ENCODE measurements around the gene KRTAP4-4. TPM values are rescaled to one million over a fixed set of nuclear protein-coding genes. Genes with fewer than 3 reads are reported as not detected.

Gene KRTAP4-4
- total and polyA plus RNA-seq, 2 of the 8 experiments (the other 6 are each of a cell fraction or from before 2014, with no cell fraction given), result not detected

DNA sequence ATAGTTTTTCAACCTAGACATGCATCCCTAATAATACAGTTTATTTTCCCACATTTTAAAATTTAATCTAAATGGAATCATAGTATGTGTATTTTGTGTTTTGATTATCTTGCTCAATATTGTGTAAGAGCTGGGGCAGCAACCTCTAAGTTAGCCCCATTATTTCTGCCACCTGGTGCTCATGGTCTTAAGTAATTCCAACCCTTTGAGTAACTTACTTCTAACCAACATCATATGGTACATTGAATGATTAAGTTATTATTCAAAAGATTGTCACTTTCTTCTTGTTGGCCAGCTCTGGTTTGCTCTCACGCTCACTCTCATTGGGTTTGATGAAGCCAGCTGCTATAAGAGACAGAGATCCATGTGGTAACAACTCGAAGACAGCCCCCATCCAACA, 11.3 kb upstream of the KRTAP4-4 start:
- Histone ChIP-seq H3K4ac (replicated peaks; ENCODE audit: insufficient read length, low read depth, low read length) (no peak overlapping the region), H3K56ac (replicated peaks; ENCODE audit: insufficient read length, low read depth, low read length) (no peak overlapping the region), H2BK12ac (ENCODE audit: low read depth, low read length) (no peak overlapping the region), H2BK120ac (replicated peaks; ENCODE audit: low read depth, low read length) (no peak overlapping the region), H3K36me3 (ENCODE audit: control insufficient read depth in 2 of 4, insufficient read depth in 4 of 4, low read length in 3 of 4) (no peaks in the 10 kb centered on the region), H3K27ac (ENCODE audit: low read depth, low read length) (no peak overlapping the region), H3K79me1 (ENCODE audit: low read depth, low read length) (no peaks in the 10 kb centered on the region), H3K14ac (ENCODE audit: insufficient read length) (no peak overlapping the region), H4K20me1 (replicated peaks in 1 of 2; ENCODE audit: control insufficient read depth in 1 of 2, insufficient read depth in 2 of 2, low read length in 2 of 2) (no peaks in the 10 kb centered on the region), H3K4me3 (ENCODE audit: extremely low read depth in 1 of 4, insufficient read depth in 2 of 4, low read depth in 3 of 4, low read length in 4 of 4) (no peak overlapping the region), H2AK5ac (ENCODE audit: low read depth, low read length) (no peak overlapping the region), H3K23ac (ENCODE audit: insufficient read length) (no peak overlapping the region), H4K8ac (ENCODE audit: extremely low read depth, insufficient read depth, low read length) (no peak overlapping the region), H3K9me3 (ENCODE audit: insufficient read depth in 2 of 2, low read depth in 1 of 2, low read length in 1 of 2) (no peaks in the 10 kb centered on the region; a peak in 1 of 4 replicates), H3K27me3 (replicated peaks in 1 of 4; ENCODE audit: control insufficient read depth in 3 of 4, extremely low read depth in 1 of 4, insufficient read depth in 3 of 4, low read length in 3 of 4) (no peaks in the 10 kb centered on the region), H3K79me2 (ENCODE audit: control insufficient read depth in 1 of 2, insufficient read depth in 2 of 2, low read length in 2 of 2) (no peaks in the 10 kb centered on the region), H3K18ac (ENCODE audit: extremely low read depth, low read length) (no peak overlapping the region), H3K23me2 (ENCODE audit: low read depth, low read length) (no peaks in the 10 kb centered on the region), H2BK15ac (ENCODE audit: low read length) (no peak overlapping the region), H3K4me1 (replicated peaks in 1 of 4; ENCODE audit: control insufficient read depth in 3 of 4, insufficient read depth in 4 of 4, low read length in 3 of 4) (no peaks in the 10 kb centered on the region), H2BK5ac (ENCODE audit: low read depth, low read length) (no peak overlapping the region), H3K9ac (replicated peaks in 1 of 4; ENCODE audit: extremely low read depth in 1 of 4, low read depth in 3 of 4, low read length in 3 of 4) (no peak overlapping the region), H4K5ac (ENCODE audit: insufficient read length, low read depth, low read length) (no peak overlapping the region), H2BK20ac (ENCODE audit: low read length) (no peak overlapping the region), H3K4me2 (ENCODE audit: insufficient read depth in 1 of 2, low read depth in 2 of 2, low read length in 2 of 2) (no peak overlapping the region), H4K91ac (replicated peaks; ENCODE audit: insufficient read length, low read length) (no peak overlapping the region), H2AFZ (ENCODE audit: low read length) (0 out of 2 replicates have a peak overlapping the region, but pooled peaks have one; percentile 30)
- WGBS, 2 experiments (ENCODE audit: extremely low coverage in 1 of 2, insufficient coverage in 1 of 2, insufficient read length in 1 of 2, insufficient replicate concordance in 2 of 2, low coverage in 1 of 2, low lambda C conversion rate in 2 of 2, missing lambda C conversion rate in 1 of 2), result 87% methylated on average over 2 of the region's 2 CpGs; no CpG with 5 or more reads in 1 of the 2 experiments
- POLR2A ChIA-PET (ENCODE audit: partially characterized antibody), result no interaction called here
- FAIRE-seq (no peak), DNase-seq (ENCODE audit: low read depth in 1 of 2, low spot score in 2 of 2) (no peak)
- CTCF ChIA-PET (ENCODE audit: partially characterized antibody), result no interaction called here
- no peak for TF ChIP-seq JUND (IDR thresholded peaks at IDR 0.05; ENCODE audit: low read length)
- no peak for TF ChIP-seq SP4 (IDR thresholded peaks at IDR 0.05; ENCODE audit: low read length)
- no peak for TF ChIP-seq KDM5A (IDR thresholded peaks at IDR 0.05; ENCODE audit: low read length)
- no peak for TF ChIP-seq BCL11A (IDR thresholded peaks at IDR 0.05; ENCODE audit: low read depth in 2 of 2, low read length in 2 of 2)
- TF ChIP-seq BRCA1 (IDR thresholded peaks at IDR 0.05; ENCODE audit: low read depth, low read length), result no peak
- no peak for TF ChIP-seq HDAC2 (IDR thresholded peaks at IDR 0.05; ENCODE audit: borderline replicate concordance in 1 of 2, low read depth in 2 of 2, low read length in 2 of 2)
- no peak for TF ChIP-seq EZH2 (IDR thresholded peaks at IDR 0.05; ENCODE audit: low read depth, low read length, severe bottlenecking)
- no peak for TF ChIP-seq RAD21 (IDR thresholded peaks at IDR 0.05 in 1 of 2, conservative IDR thresholded peaks at IDR 0.05 in 1 of 2; ENCODE audit: low read depth in 2 of 2, low read length in 2 of 2)
- no peak for TF ChIP-seq YY1 (IDR thresholded peaks at IDR 0.05; ENCODE audit: low read depth, low read length)
- TF ChIP-seq SIX5 (IDR thresholded peaks at IDR 0.05; ENCODE audit: low read depth, low read length), result no peak
- TF ChIP-seq BACH1 (IDR thresholded peaks at IDR 0.05; ENCODE audit: low read length), result no peak
- TF ChIP-seq NRF1 (IDR thresholded peaks at IDR 0.05; ENCODE audit: low read depth, low read length), result no peak
- TF ChIP-seq, protein P1, sequence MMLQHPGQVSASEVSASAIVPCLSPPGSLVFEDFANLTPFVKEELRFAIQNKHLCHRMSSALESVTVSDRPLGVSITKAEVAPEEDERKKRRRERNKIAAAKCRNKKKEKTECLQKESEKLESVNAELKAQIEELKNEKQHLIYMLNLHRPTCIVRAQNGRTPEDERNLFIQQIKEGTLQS (IDR thresholded peaks at IDR 0.05; ENCODE audit: insufficient read depth, low read depth, low read length), result no peak
- no peak for TF ChIP-seq CBX5 (IDR thresholded peaks at IDR 0.05; ENCODE audit: low read depth, low read length)

Measured in H1 (cell line).